Hepatocyte (in vitro differentiated cells): ENCODE results near the gene MFSD1.

Experiments used
- EZH2 ChIP-seq: fragments of 200-600 bp; sonication (generic); IDR thresholded peaks from 2 replicates; pipeline ENCODE4 v1.6.1; 2016; ENCODE audit warnings: antibody characterized with exemption, mild to moderate bottlenecking, borderline replicate concordance
- TF ChIP-seq, protein P1 (sequence below): fragments of 200-600 bp; sonication (generic); IDR thresholded peaks from 2 replicates; pipeline ENCODE4 v1.5.1; 2016; ENCODE audit warnings: antibody characterized with exemption, mild to moderate bottlenecking; ENCODE audit not compliant: poor library complexity

DNA sequence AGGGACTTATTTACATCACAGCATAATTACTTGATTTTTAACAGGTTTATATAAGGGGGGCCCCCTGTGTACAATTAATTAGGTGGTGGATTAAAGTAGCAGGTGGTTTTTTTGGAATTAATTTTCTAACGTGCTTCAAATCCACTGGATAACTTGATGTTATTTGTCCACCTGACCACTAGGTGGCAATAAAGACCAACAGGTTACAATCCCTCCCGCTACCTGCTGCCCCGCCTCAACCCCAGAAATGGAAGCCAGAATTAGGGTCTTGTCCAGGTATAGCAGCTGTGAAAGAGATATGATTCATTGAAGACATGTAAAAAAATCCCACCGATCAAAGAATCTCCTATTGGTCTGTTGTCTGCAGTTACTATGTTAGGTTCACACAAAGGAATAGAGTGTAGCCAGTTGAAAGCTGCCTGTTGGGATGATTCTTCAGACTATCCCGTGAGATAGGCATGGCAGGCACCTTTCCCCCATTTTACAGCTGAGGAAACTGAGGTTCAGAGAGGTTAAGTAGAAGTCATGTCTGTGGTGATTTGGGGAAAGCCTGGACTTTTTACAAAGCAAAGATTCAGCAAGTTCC is 44.0 kb downstream of the MFSD1 start:
- TF ChIP-seq, protein P1, sequence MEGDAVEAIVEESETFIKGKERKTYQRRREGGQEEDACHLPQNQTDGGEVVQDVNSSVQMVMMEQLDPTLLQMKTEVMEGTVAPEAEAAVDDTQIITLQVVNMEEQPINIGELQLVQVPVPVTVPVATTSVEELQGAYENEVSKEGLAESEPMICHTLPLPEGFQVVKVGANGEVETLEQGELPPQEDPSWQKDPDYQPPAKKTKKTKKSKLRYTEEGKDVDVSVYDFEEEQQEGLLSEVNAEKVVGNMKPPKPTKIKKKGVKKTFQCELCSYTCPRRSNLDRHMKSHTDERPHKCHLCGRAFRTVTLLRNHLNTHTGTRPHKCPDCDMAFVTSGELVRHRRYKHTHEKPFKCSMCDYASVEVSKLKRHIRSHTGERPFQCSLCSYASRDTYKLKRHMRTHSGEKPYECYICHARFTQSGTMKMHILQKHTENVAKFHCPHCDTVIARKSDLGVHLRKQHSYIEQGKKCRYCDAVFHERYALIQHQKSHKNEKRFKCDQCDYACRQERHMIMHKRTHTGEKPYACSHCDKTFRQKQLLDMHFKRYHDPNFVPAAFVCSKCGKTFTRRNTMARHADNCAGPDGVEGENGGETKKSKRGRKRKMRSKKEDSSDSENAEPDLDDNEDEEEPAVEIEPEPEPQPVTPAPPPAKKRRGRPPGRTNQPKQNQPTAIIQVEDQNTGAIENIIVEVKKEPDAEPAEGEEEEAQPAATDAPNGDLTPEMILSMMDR: peak; percentile 75
- no peak for TF ChIP-seq EZH2
